ENCODE data around the gene UNK.

DNA sequence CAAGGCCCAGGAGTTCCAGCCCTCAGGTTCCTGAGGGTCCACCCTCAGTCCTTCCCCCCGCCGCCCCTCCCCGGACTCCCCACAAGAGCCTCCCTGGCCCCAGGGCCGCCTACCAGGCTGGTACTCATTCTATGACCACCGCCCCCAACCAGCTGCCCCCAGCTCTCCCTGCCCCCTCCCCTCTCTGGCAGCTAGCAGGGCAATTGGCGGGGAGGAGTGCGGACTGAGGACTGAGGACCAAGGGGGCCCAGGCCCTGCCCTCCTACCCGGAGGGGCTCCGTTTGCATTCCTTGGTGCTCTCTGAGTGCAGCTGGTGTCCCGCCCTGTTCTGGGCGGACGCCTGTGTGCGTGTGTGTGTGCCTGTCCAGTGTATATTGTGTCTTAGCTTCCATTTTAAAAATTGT is 40.5 kb downstream of the UNK start:
- TF ChIP-seq, protein P1, sequence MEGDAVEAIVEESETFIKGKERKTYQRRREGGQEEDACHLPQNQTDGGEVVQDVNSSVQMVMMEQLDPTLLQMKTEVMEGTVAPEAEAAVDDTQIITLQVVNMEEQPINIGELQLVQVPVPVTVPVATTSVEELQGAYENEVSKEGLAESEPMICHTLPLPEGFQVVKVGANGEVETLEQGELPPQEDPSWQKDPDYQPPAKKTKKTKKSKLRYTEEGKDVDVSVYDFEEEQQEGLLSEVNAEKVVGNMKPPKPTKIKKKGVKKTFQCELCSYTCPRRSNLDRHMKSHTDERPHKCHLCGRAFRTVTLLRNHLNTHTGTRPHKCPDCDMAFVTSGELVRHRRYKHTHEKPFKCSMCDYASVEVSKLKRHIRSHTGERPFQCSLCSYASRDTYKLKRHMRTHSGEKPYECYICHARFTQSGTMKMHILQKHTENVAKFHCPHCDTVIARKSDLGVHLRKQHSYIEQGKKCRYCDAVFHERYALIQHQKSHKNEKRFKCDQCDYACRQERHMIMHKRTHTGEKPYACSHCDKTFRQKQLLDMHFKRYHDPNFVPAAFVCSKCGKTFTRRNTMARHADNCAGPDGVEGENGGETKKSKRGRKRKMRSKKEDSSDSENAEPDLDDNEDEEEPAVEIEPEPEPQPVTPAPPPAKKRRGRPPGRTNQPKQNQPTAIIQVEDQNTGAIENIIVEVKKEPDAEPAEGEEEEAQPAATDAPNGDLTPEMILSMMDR (IDR thresholded peaks at IDR 0.05): no peak
- TF ChIP-seq POLR2AphosphoS5 (IDR thresholded peaks at IDR 0.05) (no peak), EP300 (IDR thresholded peaks at IDR 0.05) (no peak), POLR2A (IDR thresholded peaks at IDR 0.05) (no peak)
